HG03039 (cell line): ENCODE measurements around the gene ABCB6.
A peak's percentile ranks its signal among the peaks of the same experiment; 100 is the strongest.
"Not testable (repeated sequence)": the region's sequence is repeated elsewhere in the genome, so short reads cannot be mapped to it uniquely, and the experiment has no call there.

ENCODE experiments used
- ATAC-seq: cut with Tn5 transposase; IDR thresholded peaks from one replicate; pipeline ENCODE4 v1.9.1; 2021; ENCODE audit warnings: mild to moderate bottlenecking, moderate library complexity; ENCODE audit not compliant: unreplicated experiment

The ABCB6 gene

GRCh38 chr2:219214141-219214540 is 4.6 kb downstream of the ABCB6 start:
- ATAC-seq, result no peak

- ATAC-seq, result no peak
These were observed 5.2 kb downstream of the ABCB6 start for GRCh38 chr2:219213486-219214071.

- ATAC-seq, result no peak
These were observed 5.7 kb downstream of the ABCB6 start for GRCh38 chr2:219213026-219213415.

GRCh38 chr2:219210886-219211362 is 7.8 kb downstream of the ABCB6 start:
- ATAC-seq, result no peak

- ATAC-seq, result no peak
These were observed 8.4 kb downstream of the ABCB6 start for GRCh38 chr2:219210196-219210885.

- no peak for ATAC-seq
These were observed 9.2 kb downstream of the ABCB6 start for GRCh38 chr2:219209236-219210195.

GRCh38 chr2:219207884-219208740 is 10.6 kb downstream of the ABCB6 start:
- ATAC-seq, result no peak

GRCh38 chr2:219207134-219207883 is 11.4 kb downstream of the ABCB6 start:
- ATAC-seq, result no peak

GRCh38 chr2:219206328-219207133 is 12.2 kb downstream of the ABCB6 start, which contains the start of gene ZFAND2B:
ZFAND2B (plus strand) TSS chr2:219206782; CDS start chr2:219206988, 206 bp downstream.
- peak; percentile 96 for ATAC-seq

- no peak for ATAC-seq
These were observed 12.8 kb downstream of the ABCB6 start for GRCh38 chr2:219205981-219206327.

- no peak for ATAC-seq
These were observed 13.6 kb downstream of the ABCB6 start for GRCh38 chr2:219205165-219205538.

GRCh38 chr2:219204425-219205164 is 14.2 kb downstream of the ABCB6 start:
- ATAC-seq, result no peak

GRCh38 chr2:219201331-219201730 is 17.4 kb downstream of the ABCB6 start:
- not testable (repeated sequence) for ATAC-seq

GRCh38 chr2:219200502-219201326 is 18.0 kb downstream of the ABCB6 start:
- not testable (repeated sequence) for ATAC-seq

- no peak for ATAC-seq
These were observed 19.1 kb downstream of the ABCB6 start for GRCh38 chr2:219199470-219200211.

GRCh38 chr2:219198974-219199373 is 19.8 kb downstream of the ABCB6 start:
- ATAC-seq, result no peak

- ATAC-seq, result no peak
These were observed 21.4 kb downstream of the ABCB6 start for GRCh38 chr2:219197388-219197787.
